DND-41 (cell line): ENCODE data around the gene CLCN6.

Experiments used
- ATAC-seq: fragments of 200-7000 bp; cut with Tn5 transposase; 3 replicates; pipeline ENCODE4 v1.9.1; 2021; ENCODE audit warnings: low read depth; ENCODE audit not compliant: insufficient read depth
- DNase-seq: peaks from one replicate; pipeline ENCODE4 v3.0.0-alpha.2; 2020
- H2AFZ ChIP-seq: 2 replicates; pipeline ENCODE4 v1.6.0; 2012; ENCODE audit warnings: low read depth, low read length
- H3K27ac ChIP-seq: 2 replicates; pipeline ENCODE4 v1.5.1; 2012; ENCODE audit warnings: low read length, inconsistent platforms
- H3K27me3 ChIP-seq: fragments of 200-600 bp; sonication (generic); 2 replicates; pipeline ENCODE4 v1.6.0; 2012; ENCODE audit warnings: low read length, mild to moderate bottlenecking, inconsistent platforms; ENCODE audit not compliant: insufficient read depth, poor library complexity
- H3K36me3 ChIP-seq: 2 replicates; pipeline ENCODE4 v1.5.1; 2012; ENCODE audit warnings: low read length, inconsistent platforms; ENCODE audit not compliant: insufficient read depth
- H3K4me1 ChIP-seq: 2 replicates; pipeline ENCODE4 v1.5.1; 2012; ENCODE audit warnings: mild to moderate bottlenecking, low read length; ENCODE audit not compliant: insufficient read depth
- H3K4me2 ChIP-seq: 2 replicates; pipeline ENCODE4 v1.6.0; 2012; ENCODE audit warnings: mild to moderate bottlenecking, moderate library complexity, low read length, inconsistent platforms; ENCODE audit not compliant: insufficient read depth
- H3K4me3 ChIP-seq, 2 experiments: fragments of 200-600 bp in 1 of 2; shearing (Covaris generic) in 1 of 2; 2 replicates each; pipeline ENCODE4 v1.5.1; 2012 to 2016; ENCODE audit warnings: inconsistent platforms in 2 of 2, low read length in 2 of 2, mild to moderate bottlenecking in 2 of 2, low read depth in 1 of 2, moderate library complexity in 1 of 2
- H3K79me2 ChIP-seq: 2 replicates; pipeline ENCODE4 v1.6.0; 2012; ENCODE audit warnings: low read length, inconsistent platforms; ENCODE audit not compliant: insufficient read depth
- H3K9ac ChIP-seq: 2 replicates; pipeline ENCODE4 v1.6.0; 2012; ENCODE audit warnings: low read depth, mild to moderate bottlenecking, inconsistent platforms, low read length, moderate library complexity
- H3K9me3 ChIP-seq: 2 replicates; pipeline ENCODE4 v1.5.1; 2012; ENCODE audit warnings: low read length, moderate library complexity, mild to moderate bottlenecking, inconsistent platforms; ENCODE audit not compliant: insufficient read depth, severe bottlenecking
- H4K20me1 ChIP-seq: 2 replicates; pipeline ENCODE4 v1.6.0; 2012; ENCODE audit warnings: low read length; ENCODE audit not compliant: insufficient read depth
- CTCF ChIP-seq: IDR thresholded peaks from 2 replicates; pipeline ENCODE4 v1.5.1; 2012; ENCODE audit warnings: borderline replicate concordance, low read length, moderate library complexity, mild to moderate bottlenecking; ENCODE audit not compliant: poor library complexity, severe bottlenecking; ENCODE audit errors: extremely low read depth
- EZH2 ChIP-seq: IDR thresholded peaks from 3 replicates; pipeline ENCODE4 v1.6.1; 2012; ENCODE audit warnings: borderline replicate concordance, low read depth, mild to moderate bottlenecking, moderate library complexity, low read length, inconsistent platforms; ENCODE audit not compliant: severe bottlenecking

The CLCN6 gene

GRCh38 chr1:11783556-11783955 is 22.4 kb upstream of the CLCN6 start:
- H3K9me3 ChIP-seq, result no peaks in the 10 kb centered on the region
- H4K20me1 ChIP-seq, result no peaks in the 10 kb centered on the region
- no peaks in the 10 kb centered on the region for H3K27me3 ChIP-seq
- H2AFZ ChIP-seq, result no peak overlapping the region
- no peak overlapping the region for H3K4me3 ChIP-seq
- ATAC-seq (no peak), DNase-seq (no peak)
- H3K27ac ChIP-seq, result no peak overlapping the region
- TF ChIP-seq EZH2 (no peak), CTCF (no peak)
- no peaks in the 10 kb centered on the region for H3K36me3 ChIP-seq
- no peak overlapping the region for H3K4me2 ChIP-seq
- H3K9ac ChIP-seq, result no peak overlapping the region
- H3K4me1 ChIP-seq, result no peaks in the 10 kb centered on the region
- H3K79me2 ChIP-seq, result no peaks in the 10 kb centered on the region

GRCh38 chr1:11784256-11784992 is 21.6 kb upstream of the CLCN6 start:
- Histone ChIP-seq H3K79me2 (no peaks in the 10 kb centered on the region), H2AFZ (no peak overlapping the region), H3K27me3 (no peaks in the 10 kb centered on the region), H3K4me1 (no peaks in the 10 kb centered on the region), H3K36me3 (no peaks in the 10 kb centered on the region), H3K9ac (no peak overlapping the region), H3K4me3 (no peak overlapping the region), H3K9me3 (no peaks in the 10 kb centered on the region), H3K4me2 (no peak overlapping the region), H4K20me1 (no peaks in the 10 kb centered on the region), H3K27ac (no peak overlapping the region)
- DNase-seq, result no peak
- ATAC-seq, result 0 out of 3 replicates have a peak, but pooled peaks have one; percentile 22
- TF ChIP-seq CTCF (no peak), EZH2 (no peak)

GRCh38 chr1:11784993-11785769 is 20.8 kb upstream of the CLCN6 start:
- Histone ChIP-seq H3K4me2 (no peak overlapping the region), H3K9ac (no peak overlapping the region), H3K36me3 (no peaks in the 10 kb centered on the region), H3K27ac (no peak overlapping the region), H3K9me3 (no peaks in the 10 kb centered on the region), H2AFZ (no peak overlapping the region), H3K79me2 (no peaks in the 10 kb centered on the region), H3K4me1 (no peaks in the 10 kb centered on the region), H3K4me3 (no peak overlapping the region), H4K20me1 (no peaks in the 10 kb centered on the region), H3K27me3 (no peaks in the 10 kb centered on the region)
- DNase-seq (peak; percentile 12), ATAC-seq (peak; percentile 48; the same call in 2 of the 3 replicates)
- TF ChIP-seq CTCF (peak; percentile 66), EZH2 (no peak)
